Middle frontal gyrus (tissue), 1 donor: ENCODE data around the gene PROK1.
"Not testable (repeated sequence)": the region's sequence is repeated elsewhere in the genome, so short reads cannot be mapped to it uniquely, and the experiment has no call there.

Experiments
- DNase-seq: peaks from one replicate; pipeline ENCODE4 v3.0.0-alpha.2; 2015; ENCODE audit warnings: low spot score; ENCODE audit errors: extremely low spot score

The PROK1 gene

DNA sequence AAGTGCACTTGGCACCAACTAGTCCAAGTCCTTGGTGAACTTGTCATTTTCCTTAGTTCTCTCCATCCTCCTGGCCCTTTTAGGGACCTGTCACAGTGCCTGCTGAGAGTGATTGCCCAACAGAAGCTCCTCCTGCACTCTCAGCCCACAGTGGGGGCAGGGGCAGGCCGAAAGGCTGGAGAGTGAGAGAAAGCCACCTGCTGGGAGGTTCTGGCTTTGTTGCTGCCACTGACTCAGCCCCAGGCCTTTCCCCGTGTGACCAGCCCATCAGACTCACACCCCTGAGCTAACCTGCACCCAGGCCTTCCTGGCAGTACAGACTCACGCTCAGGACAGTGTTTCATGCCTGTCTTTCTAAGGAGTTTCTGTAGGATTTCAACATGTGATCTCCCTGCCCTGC is 17.1 kb upstream of the PROK1 start:
- no peak for DNase-seq

DNA sequence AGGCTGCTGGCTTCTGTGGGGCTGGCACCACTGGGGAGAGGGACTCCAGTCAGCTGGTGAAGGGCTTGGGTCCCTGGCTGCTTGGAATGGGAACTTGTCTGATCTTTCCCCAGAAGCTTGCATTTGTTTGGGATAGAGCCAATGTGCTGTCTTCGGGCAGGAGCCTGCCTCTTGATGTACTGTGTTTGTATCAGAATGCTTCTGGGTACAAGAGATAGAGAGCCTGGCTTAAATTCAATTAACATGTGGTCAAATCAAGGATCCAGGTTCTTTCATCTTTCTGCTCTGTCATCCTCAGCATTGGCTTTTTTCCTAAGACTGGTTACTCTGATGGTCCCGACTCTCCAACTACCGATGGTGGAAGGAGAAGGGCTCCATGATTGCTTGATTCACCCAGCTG is 16.0 kb upstream of the PROK1 start:
- DNase-seq, result no peak

- no peak for DNase-seq
These were observed 14.3 kb upstream of the PROK1 start for GRCh38 chr1:110436635-110437034.

- not testable (repeated sequence) for DNase-seq
These were observed 13.2 kb upstream of the PROK1 start for GRCh38 chr1:110437645-110438299.

DNA sequence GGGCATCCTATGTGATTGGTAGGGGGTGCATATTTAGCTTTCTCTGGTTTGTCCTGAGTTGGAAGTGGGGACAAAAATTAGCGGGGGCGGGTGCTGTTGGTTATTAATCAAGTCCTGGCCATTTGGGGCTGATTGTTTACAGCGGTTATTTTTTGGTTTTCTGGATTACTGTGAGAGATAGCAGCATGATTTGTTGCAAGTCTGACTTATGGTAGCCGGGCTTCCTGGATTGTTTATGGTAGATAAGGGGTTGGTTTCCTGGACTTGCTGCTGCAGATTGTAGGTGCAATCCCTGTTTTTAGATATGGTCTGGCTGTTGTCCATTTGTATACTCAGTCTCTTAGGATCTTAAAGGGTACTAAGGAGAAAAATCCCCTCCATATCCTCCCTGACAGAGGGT is 12.1 kb upstream of the PROK1 start:
- DNase-seq, result no peak

- DNase-seq, result not testable (repeated sequence)
These were observed 11.1 kb upstream of the PROK1 start for GRCh38 chr1:110439873-110440272.

DNA sequence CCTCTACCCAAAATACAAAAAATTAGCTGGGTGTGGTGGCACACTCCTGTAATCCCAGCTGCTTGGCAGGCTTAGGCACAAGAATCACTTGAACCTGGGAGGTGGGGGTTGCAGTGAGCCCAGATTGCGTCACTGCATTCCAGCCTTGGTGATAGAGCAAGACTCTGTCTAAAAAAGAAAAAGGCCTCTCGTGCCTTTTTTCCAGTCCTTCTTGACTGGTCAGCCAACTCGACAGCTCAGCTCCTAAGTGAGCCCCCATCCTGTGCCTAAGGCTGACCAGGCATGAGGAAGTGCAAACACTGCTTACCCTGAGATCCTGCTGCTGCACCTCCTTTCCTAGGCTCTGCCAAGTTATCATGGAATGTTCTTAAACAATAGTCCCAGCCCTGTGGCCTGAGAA is 10.1 kb upstream of the PROK1 start:
- no peak for DNase-seq

DNA sequence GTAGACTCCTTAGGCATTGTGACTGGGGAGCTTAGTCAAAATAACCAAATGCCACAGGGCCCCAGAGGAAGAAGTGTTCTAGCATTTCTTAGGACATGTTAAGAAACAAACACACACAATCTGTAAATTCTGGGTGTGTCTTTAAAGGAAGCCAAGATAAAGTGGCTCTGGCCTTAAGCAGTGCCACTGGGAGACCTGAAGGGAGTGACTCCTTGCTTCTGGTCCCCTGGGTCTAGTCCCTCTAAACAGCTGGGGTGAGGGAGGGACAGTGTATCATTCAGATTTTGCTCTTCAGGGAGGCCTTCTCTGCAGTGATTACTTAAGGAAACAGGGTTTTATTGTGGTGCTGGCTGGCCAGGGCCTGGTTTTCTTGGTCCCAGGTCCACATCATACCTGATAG is 9.1 kb upstream of the PROK1 start:
- DNase-seq, result no peak

DNA sequence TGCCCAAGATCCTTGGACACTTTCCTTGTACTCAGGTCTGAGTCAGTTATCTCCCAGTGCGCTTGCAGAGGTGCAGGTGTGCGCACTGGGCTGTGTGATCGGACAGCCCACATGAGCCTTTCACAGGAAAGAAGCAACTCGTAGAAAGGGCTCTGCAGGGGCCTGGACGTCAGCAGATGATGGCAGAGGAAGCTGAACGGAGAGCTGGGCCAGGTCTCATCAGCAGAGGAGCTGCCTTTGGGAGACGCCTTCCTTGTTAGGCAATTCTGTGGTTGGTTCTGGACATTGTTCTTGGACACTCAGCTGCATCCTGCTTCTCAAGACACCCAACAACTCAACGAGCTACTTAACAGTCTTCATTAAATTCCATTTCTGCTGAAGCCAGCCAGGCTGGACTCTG is 7.5 kb upstream of the PROK1 start:
- DNase-seq, result no peak

DNA sequence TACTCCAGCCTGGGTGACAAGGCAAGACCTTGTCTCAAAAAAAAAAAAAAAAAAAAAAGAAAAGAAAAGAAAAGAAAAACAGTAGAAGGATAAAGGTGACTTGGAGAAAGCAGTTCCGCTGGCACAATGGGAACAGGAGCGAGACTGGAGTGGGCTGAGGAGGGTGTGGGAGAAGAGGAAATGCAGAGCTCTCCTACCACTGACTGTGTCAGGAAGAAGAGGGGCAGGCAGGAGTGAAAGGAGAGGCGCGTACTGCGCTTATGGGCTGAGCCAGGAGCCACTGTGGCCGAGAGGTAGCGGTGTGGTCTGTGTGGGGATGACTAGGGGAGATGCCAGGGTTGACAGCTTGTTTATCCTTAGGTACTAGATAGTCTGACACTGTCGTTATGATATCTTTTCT is 6.4 kb upstream of the PROK1 start:
- no peak for DNase-seq

DNA sequence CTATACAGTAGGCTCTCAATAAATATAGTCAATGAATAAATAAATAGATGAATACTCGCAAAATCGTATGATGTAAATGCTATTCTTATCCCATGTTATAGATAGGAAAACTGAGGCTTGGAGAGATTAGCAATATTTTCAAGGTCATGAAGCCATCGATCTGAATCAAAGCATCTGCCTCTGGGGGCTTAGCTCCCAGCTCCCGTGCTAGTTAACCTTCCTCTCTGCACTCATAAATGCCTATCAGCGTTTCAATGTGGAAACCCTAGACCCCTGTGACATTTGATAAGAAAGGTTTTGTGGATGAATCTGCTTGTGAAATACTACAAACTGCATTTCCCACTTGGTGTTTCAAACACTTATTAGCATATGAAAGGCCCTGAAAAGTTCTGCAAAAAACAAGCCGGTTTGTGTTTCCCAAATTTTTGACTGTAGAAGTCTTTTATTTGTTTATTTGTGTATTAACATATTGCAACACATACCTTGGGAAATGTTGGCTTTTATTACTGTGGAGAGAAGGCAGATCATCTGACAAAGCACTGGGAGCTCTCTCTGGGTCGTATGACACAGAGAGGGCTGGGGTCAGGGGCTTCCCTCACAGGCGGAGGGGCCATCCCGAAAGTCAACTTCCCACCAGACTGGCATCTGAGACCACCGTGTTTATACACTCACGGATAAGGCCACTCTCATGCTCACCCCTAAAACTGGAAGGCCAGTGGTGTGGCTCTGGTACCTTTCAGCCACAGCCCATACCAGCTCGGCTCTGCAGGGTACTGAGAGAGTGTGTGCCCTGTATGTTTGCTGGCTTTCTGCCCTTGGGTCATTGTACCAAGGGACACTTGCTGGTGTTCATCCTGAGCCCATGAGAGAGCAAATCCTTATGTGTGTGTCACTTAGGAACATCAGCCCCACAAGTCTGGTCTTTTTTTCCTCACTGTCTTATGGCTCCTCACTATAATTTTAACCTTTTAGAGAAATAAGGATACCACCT is 993 bp upstream of the PROK1 start:
- no peak for DNase-seq

GRCh38 chr1:110452330-110452729 is 1.4 kb downstream of the PROK1 start:
- DNase-seq, result no peak

DNA sequence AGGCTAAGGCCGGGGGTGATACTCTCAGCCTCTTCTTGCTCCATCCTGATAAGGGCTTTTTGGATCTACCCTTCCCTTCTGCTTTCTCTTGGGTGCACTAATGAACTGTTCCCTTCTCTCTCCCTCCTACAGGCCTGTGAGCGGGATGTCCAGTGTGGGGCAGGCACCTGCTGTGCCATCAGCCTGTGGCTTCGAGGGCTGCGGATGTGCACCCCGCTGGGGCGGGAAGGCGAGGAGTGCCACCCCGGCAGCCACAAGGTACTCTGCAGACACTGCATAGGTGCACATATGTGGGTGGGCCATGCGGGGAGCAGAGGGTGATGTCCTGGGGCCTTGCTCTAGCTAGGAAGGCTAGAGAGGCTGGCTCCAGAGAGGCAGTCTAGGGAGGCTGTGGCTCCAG is 2.9 kb downstream of the PROK1 start:
- DNase-seq, result no peak

GRCh38 chr1:110454328-110454727 is 3.4 kb downstream of the PROK1 start:
- DNase-seq, result no peak

GRCh38 chr1:110455151-110455550 is 4.2 kb downstream of the PROK1 start:
- DNase-seq, result no peak

DNA sequence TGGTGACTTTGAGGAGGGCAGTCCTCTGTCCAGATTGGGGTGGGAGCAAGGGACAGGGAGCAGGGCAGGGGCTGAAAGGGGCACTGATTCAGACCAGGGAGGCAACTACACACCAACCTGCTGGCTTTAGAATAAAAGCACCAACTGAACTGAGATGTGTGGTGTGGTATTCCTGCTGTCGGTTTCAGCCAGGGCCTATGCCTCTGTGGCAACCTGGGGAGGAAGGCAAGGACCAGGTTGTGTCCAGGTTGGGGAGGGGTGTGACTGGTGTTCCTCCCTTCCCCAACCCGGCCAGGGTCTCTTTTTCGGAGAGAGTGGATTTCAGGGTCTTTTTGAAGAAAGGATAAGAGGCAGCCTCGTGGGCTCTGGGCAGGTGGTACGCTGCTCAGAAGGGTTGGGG is 6.3 kb downstream of the PROK1 start:
- DNase-seq, result no peak

GRCh38 chr1:110460253-110461220 is 9.6 kb downstream of the PROK1 start:
- peak; percentile 77 for DNase-seq

DNA sequence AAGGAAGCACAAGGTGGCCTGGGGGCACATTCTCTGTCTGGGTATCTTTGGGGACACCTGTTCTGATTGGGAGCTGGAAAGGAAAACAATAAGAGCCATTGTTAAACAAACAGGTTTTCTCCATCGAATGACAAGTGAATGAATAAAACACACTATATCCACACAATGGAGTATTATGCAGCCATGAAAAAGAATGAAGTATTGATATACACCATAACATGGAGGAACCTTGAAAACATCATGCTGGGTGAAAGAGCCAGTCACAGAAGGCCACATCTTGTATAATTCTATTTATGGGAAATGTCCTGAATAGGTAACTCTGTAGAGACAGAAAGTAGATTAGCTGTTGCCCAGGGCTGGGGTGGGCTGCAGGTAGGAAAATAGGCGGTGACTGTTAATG is 11.1 kb downstream of the PROK1 start:
- no peak for DNase-seq

DNA sequence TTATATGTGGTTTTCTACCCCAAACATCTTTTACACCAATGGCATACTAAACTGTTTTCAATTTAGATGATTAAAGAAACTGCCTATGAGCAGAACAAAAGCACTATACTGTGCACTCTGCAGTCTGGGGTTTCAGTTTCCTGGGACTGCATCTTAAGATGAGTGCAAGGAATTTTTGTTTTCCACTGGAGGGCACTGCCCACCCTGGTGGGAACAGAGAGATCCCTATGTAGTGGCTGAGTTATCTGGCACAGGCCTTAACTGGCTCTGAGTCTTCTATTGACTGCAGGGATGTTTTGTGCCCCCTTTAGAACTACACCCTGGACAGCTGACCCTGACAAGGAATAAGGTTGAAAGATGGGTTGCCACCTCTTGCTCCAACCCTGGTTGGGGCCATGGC is 12.0 kb downstream of the PROK1 start:
- DNase-seq, result no peak

GRCh38 chr1:110463725-110464124 is 12.8 kb downstream of the PROK1 start:
- DNase-seq, result no peak

GRCh38 chr1:110464340-110464739 is 13.4 kb downstream of the PROK1 start:
- no peak for DNase-seq
